Activated T-cell treated with anti-CD3 and anti-CD28 coated beads, Interleukin-2, amount 50 U/mL, for 24 hours (primary cell): Measurements from ENCODE around the gene PLCG2.

ENCODE experiments used
- DNase-seq: peaks from one replicate; pipeline ENCODE4 v3.0.0-alpha.2; 2020
- H3K27ac Mint-ChIP-seq: 2 replicates; pipeline ENCODE4 v1.8.0; 2020; ENCODE audit warnings: mild to moderate bottlenecking, mixed read lengths
- H3K27me3 Mint-ChIP-seq: 2 replicates; pipeline ENCODE4 v1.8.0; 2020; ENCODE audit warnings: mixed read lengths
- H3K36me3 Mint-ChIP-seq: 2 replicates; pipeline ENCODE4 v1.8.0; 2020; ENCODE audit warnings: low read depth, mixed read lengths
- H3K4me1 Mint-ChIP-seq: 2 replicates; pipeline ENCODE4 v1.8.0; 2020; ENCODE audit warnings: low read depth, mixed read lengths
- H3K4me3 Mint-ChIP-seq: 2 replicates; pipeline ENCODE4 v1.8.0; 2020; ENCODE audit warnings: mild to moderate bottlenecking, moderate library complexity, mixed read lengths
- H3K9me3 Mint-ChIP-seq: 2 replicates; pipeline ENCODE4 v1.8.0; 2020; ENCODE audit warnings: mixed read lengths

PLCG2 gene

GRCh38 chr16:81848306-81848853 is 69.3 kb downstream of the PLCG2 start:
- Mint-ChIP-seq H3K36me3 (no peaks in the 10 kb centered on the region), H3K4me1 (no peaks in the 10 kb centered on the region), H3K27ac (no peak overlapping the region)

GRCh38 chr16:81850197-81850944 is 71.3 kb downstream of the PLCG2 start:
- H3K27ac Mint-ChIP-seq: no peak overlapping the region
- no peaks in the 10 kb centered on the region for H3K36me3 Mint-ChIP-seq
- H3K4me3 Mint-ChIP-seq: no peak overlapping the region
- H3K4me1 Mint-ChIP-seq: no peaks in the 10 kb centered on the region
- H3K27me3 Mint-ChIP-seq: no peaks in the 10 kb centered on the region
- no peak for DNase-seq
- no peaks in the 10 kb centered on the region for H3K9me3 Mint-ChIP-seq

More at GRCh38 chr16:81848306-81848853, 69.3 kb downstream of the PLCG2 start:
- Mint-ChIP-seq H3K4me3 (no peak overlapping the region), H3K27me3 (no peaks in the 10 kb centered on the region), H3K9me3 (no peaks in the 10 kb centered on the region)
- no peak for DNase-seq

GRCh38 chr16:81852347-81852746 is 73.3 kb downstream of the PLCG2 start:
- H3K4me1 Mint-ChIP-seq: no peaks in the 10 kb centered on the region

GRCh38 chr16:81855552-81856153 is 76.6 kb downstream of the PLCG2 start:
- no peaks in the 10 kb centered on the region for H3K4me1 Mint-ChIP-seq
- H3K4me3 Mint-ChIP-seq: no peak overlapping the region
- DNase-seq: no peak
- no peak overlapping the region for H3K27ac Mint-ChIP-seq
- no peaks in the 10 kb centered on the region for H3K9me3 Mint-ChIP-seq
- H3K27me3 Mint-ChIP-seq: no peaks in the 10 kb centered on the region
- no peaks in the 10 kb centered on the region for H3K36me3 Mint-ChIP-seq

More at GRCh38 chr16:81852347-81852746, 73.3 kb downstream of the PLCG2 start:
- Mint-ChIP-seq H3K36me3 (no peaks in the 10 kb centered on the region), H3K9me3 (no peaks in the 10 kb centered on the region), H3K27me3 (no peaks in the 10 kb centered on the region), H3K27ac (no peak overlapping the region), H3K4me3 (no peak overlapping the region)
- no peak for DNase-seq

GRCh38 chr16:81860287-81861266 is 81.5 kb downstream of the PLCG2 start:
- Mint-ChIP-seq H3K9me3 (no peaks in the 10 kb centered on the region), H3K4me3 (no peak overlapping the region), H3K4me1 (peaks cover 3% of the 10 kb centered on the region), H3K27ac (no peak overlapping the region), H3K27me3 (no peaks in the 10 kb centered on the region), H3K36me3 (no peaks in the 10 kb centered on the region)
- DNase-seq: no peak

GRCh38 chr16:81861503-81861902 is 82.4 kb downstream of the PLCG2 start:
- H3K4me3 Mint-ChIP-seq: no peak overlapping the region
- DNase-seq: no peak
- no peak overlapping the region for H3K27ac Mint-ChIP-seq
- no peaks in the 10 kb centered on the region for H3K36me3 Mint-ChIP-seq
- peaks cover 3% of the 10 kb centered on the region for H3K4me1 Mint-ChIP-seq
- H3K9me3 Mint-ChIP-seq: no peaks in the 10 kb centered on the region
- H3K27me3 Mint-ChIP-seq: no peaks in the 10 kb centered on the region

- Mint-ChIP-seq H3K4me1 (peaks cover 3% of the 10 kb centered on the region), H3K27ac (no peak overlapping the region), H3K4me3 (no peak overlapping the region), H3K36me3 (no peaks in the 10 kb centered on the region), H3K9me3 (no peaks in the 10 kb centered on the region), H3K27me3 (no peaks in the 10 kb centered on the region)
- no peak for DNase-seq
Observed at GRCh38 chr16:81861915-81862314, 82.8 kb downstream of the PLCG2 start.

GRCh38 chr16:81863630-81864352 is 84.7 kb downstream of the PLCG2 start:
- H3K27ac Mint-ChIP-seq: no peak overlapping the region
- peaks cover 3% of the 10 kb centered on the region for H3K4me1 Mint-ChIP-seq
- H3K9me3 Mint-ChIP-seq: no peaks in the 10 kb centered on the region
- H3K4me3 Mint-ChIP-seq: no peak overlapping the region
- H3K27me3 Mint-ChIP-seq: no peaks in the 10 kb centered on the region
- no peak for DNase-seq
- no peaks in the 10 kb centered on the region for H3K36me3 Mint-ChIP-seq

- DNase-seq: no peak
- H3K4me1 Mint-ChIP-seq: peaks cover 3% of the 10 kb centered on the region
- no peaks in the 10 kb centered on the region for H3K27me3 Mint-ChIP-seq
- H3K36me3 Mint-ChIP-seq: no peaks in the 10 kb centered on the region
- H3K4me3 Mint-ChIP-seq: no peak overlapping the region
- no peak overlapping the region for H3K27ac Mint-ChIP-seq
- H3K9me3 Mint-ChIP-seq: no peaks in the 10 kb centered on the region
Observed at GRCh38 chr16:81864646-81865382, 85.7 kb downstream of the PLCG2 start.

- Mint-ChIP-seq H3K27me3 (no peaks in the 10 kb centered on the region), H3K9me3 (no peaks in the 10 kb centered on the region), H3K27ac (no peak overlapping the region), H3K36me3 (no peaks in the 10 kb centered on the region), H3K4me3 (no peak overlapping the region), H3K4me1 (no peaks in the 10 kb centered on the region)
- DNase-seq: no peak
Observed at GRCh38 chr16:81866820-81867440, 87.8 kb downstream of the PLCG2 start.

- H3K27me3 Mint-ChIP-seq: no peaks in the 10 kb centered on the region
- no peak overlapping the region for H3K27ac Mint-ChIP-seq
- H3K36me3 Mint-ChIP-seq: no peaks in the 10 kb centered on the region
- no peak for DNase-seq
- peaks cover 7% of the 10 kb centered on the region for H3K4me1 Mint-ChIP-seq
- no peak overlapping the region for H3K4me3 Mint-ChIP-seq
- H3K9me3 Mint-ChIP-seq: no peaks in the 10 kb centered on the region
Observed at GRCh38 chr16:81868057-81868748, 89.1 kb downstream of the PLCG2 start.

GRCh38 chr16:81869326-81869725 is 90.2 kb downstream of the PLCG2 start:
- Mint-ChIP-seq H3K4me3 (no peak overlapping the region), H3K27ac (no peak overlapping the region), H3K36me3 (no peaks in the 10 kb centered on the region), H3K9me3 (no peaks in the 10 kb centered on the region), H3K4me1 (peaks cover 11% of the 10 kb centered on the region), H3K27me3 (no peaks in the 10 kb centered on the region)
- DNase-seq: no peak

GRCh38 chr16:81873206-81873605 is 94.1 kb downstream of the PLCG2 start:
- Mint-ChIP-seq H3K36me3 (no peaks in the 10 kb centered on the region), H3K27ac (no peak overlapping the region), H3K4me1 (peaks cover 11% of the 10 kb centered on the region), H3K4me3 (no peak overlapping the region), H3K27me3 (no peaks in the 10 kb centered on the region), H3K9me3 (no peaks in the 10 kb centered on the region)
- no peak for DNase-seq
